GM12878 (cell line): ENCODE data around the gene KMT2E. TPM values are rescaled to one million over a fixed set of nuclear protein-coding genes. Genes with fewer than 3 reads are reported as not detected.

ENCODE experiments used
- ATAC-seq: fragments of 200-7000 bp; cut with Tn5 transposase; 3 replicates; pipeline ENCODE4 v1.9.1; 2020; ENCODE audit warnings: mild to moderate bottlenecking, moderate library complexity
- BruUV-seq: library from RNA; stranded (reverse); fragments of 400-500 nt; replicated peaks from 2 replicates; lab custom pipeline; 2021; lab: Mats Ljungman, UMichigan
- CTCF ChIA-PET: fragments of 300-600 bp; sonication (Branson Sonifier 250); formaldehyde crosslinking; extraction: SDS; loops from one replicate; lab custom pipeline; 2021; ENCODE audit warnings: inconsistent platforms; lab: Yijun Ruan, JAX
- POLR2A ChIA-PET: fragments of 350-600 bp; formaldehyde crosslinking; extraction: SDS; loops from one replicate; lab custom pipeline; 2021; ENCODE audit warnings: inconsistent platforms; lab: Charles Lee
- RAD21 ChIA-PET: fragments of 300-600 bp; sonication (Branson Sonifier 250); formaldehyde crosslinking; loops from one replicate; lab custom pipeline; 2023; ENCODE audit warnings: antibody characterized with exemption; ENCODE audit not compliant: unreplicated experiment; lab: Charles Lee
- SMC1A ChIA-PET: fragments of 300-600 bp; sonication (Branson Sonifier 250); formaldehyde crosslinking; loops from one replicate; lab custom pipeline; 2023; ENCODE audit not compliant: unreplicated experiment, uncharacterized antibody; lab: Charles Lee
- DNase-seq: peaks from one replicate; pipeline ENCODE4 v3.0.0-alpha.2; 2011; ENCODE audit warnings: low read depth, low spot score
- FAIRE-seq: peaks from 3 replicates; lab custom pipeline; 2011; peaks lifted over from hg19 to GRCh38; lab: Jason Lieb, UNC
- H2AFZ ChIP-seq: 2 replicates; pipeline ENCODE4 v1.6.0; 2011; ENCODE audit warnings: low read depth, low read length, control low read depth; ENCODE audit not compliant: control insufficient read depth
- H3K27ac ChIP-seq: 2 replicates; pipeline ENCODE4 v1.5.1; 2011; ENCODE audit warnings: control low read depth; ENCODE audit not compliant: control insufficient read depth, insufficient read depth
- H3K27me3 ChIP-seq, 2 experiments: replicated peaks in 1 of 2; 2 replicates each; pipeline versions ENCODE4 v1.6.0 to v1.6.1; 2011; ENCODE audit warnings: low read length in 1 of 2; ENCODE audit not compliant: control insufficient read depth in 2 of 2, insufficient read depth in 2 of 2
- H3K36me3 ChIP-seq, 2 experiments: 2 replicates each; pipeline ENCODE4 v1.5.1; 2011; ENCODE audit warnings: low read length in 1 of 2; ENCODE audit not compliant: control insufficient read depth in 2 of 2, insufficient read depth in 2 of 2
- H3K4me1 ChIP-seq: 2 replicates; pipeline ENCODE4 v1.6.1; 2011; ENCODE audit warnings: mild to moderate bottlenecking, low read length, moderate library complexity, mixed read lengths; ENCODE audit not compliant: control insufficient read depth, insufficient read depth
- H3K4me2 ChIP-seq: 2 replicates; pipeline ENCODE4 v1.6.0; 2011; ENCODE audit warnings: control low read depth; ENCODE audit not compliant: control insufficient read depth, insufficient read depth
- H3K4me3 ChIP-seq: fragments of 200-600 bp; sonication (generic); 2 replicates; pipeline ENCODE4 v1.5.1; 2016
- H3K79me2 ChIP-seq: 2 replicates; pipeline ENCODE4 v1.6.0; 2011; ENCODE audit warnings: low read length; ENCODE audit not compliant: control insufficient read depth, insufficient read depth
- H3K9ac ChIP-seq: 2 replicates; pipeline ENCODE4 v1.8.0; 2011; ENCODE audit warnings: low read length, control low read depth, mixed read lengths; ENCODE audit not compliant: control insufficient read depth, insufficient read depth
- H3K9me3 ChIP-seq: replicated peaks from 3 replicates; pipeline ENCODE4 v1.5.1; 2011; ENCODE audit warnings: mild to moderate bottlenecking, low read length; ENCODE audit not compliant: control insufficient read depth, insufficient read depth
- H4K20me1 ChIP-seq: 2 replicates; pipeline ENCODE4 v1.6.0; 2011; ENCODE audit not compliant: control insufficient read depth, insufficient read depth
- CBFB ChIP-seq: IDR thresholded peaks from 2 replicates; pipeline ENCODE4 v1.6.1; 2016; ENCODE audit warnings: antibody characterized with exemption, low read depth
- CREM ChIP-seq: IDR thresholded peaks from 2 replicates; pipeline ENCODE4 v1.6.1; 2014; ENCODE audit warnings: antibody characterized with exemption, low read depth
- HSF1 ChIP-seq: fragments of 150-350 bp; IDR thresholded peaks from 2 replicates; pipeline ENCODE4 v1.6.1; 2014; ENCODE audit warnings: mild to moderate bottlenecking, low read depth, low read length
- MYC ChIP-seq: IDR thresholded peaks from 2 replicates; pipeline ENCODE4 v1.6.1; 2011; ENCODE audit warnings: mild to moderate bottlenecking, low read length, moderate library complexity, inconsistent platforms; ENCODE audit not compliant: insufficient read depth, insufficient replicate concordance, insufficient read length, severe bottlenecking
- NFYB ChIP-seq: IDR thresholded peaks from 2 replicates; pipeline ENCODE4 v1.6.1; 2011; ENCODE audit warnings: low read depth, mild to moderate bottlenecking, low read length, improper control_type of control experiment, moderate library complexity; ENCODE audit not compliant: insufficient read depth
- PAX8 ChIP-seq: fragments of 450-650 bp; IDR thresholded peaks from 2 replicates; pipeline ENCODE4 v1.6.1; 2017; ENCODE audit warnings: mild to moderate bottlenecking, moderate library complexity
- RFX5 ChIP-seq: IDR thresholded peaks from 2 replicates; pipeline ENCODE4 v1.6.1; 2011; ENCODE audit warnings: low read depth, low read length, improper control_type of control experiment
- ZBTB40 ChIP-seq: fragments of 450-650 bp; IDR thresholded peaks from 2 replicates; pipeline ENCODE4 v1.6.1; 2016; ENCODE audit warnings: mild to moderate bottlenecking, moderate library complexity, borderline replicate concordance
- ZNF207 ChIP-seq: fragments of 450-650 bp; IDR thresholded peaks from 2 replicates; pipeline ENCODE4 v1.6.1; 2014; ENCODE audit warnings: antibody characterized with exemption, mild to moderate bottlenecking, borderline replicate concordance
- ZSCAN29 ChIP-seq: fragments of 450-650 bp; IDR thresholded peaks from 2 replicates; pipeline ENCODE4 v1.6.1; 2017; ENCODE audit warnings: mild to moderate bottlenecking, moderate library complexity
- in situ Hi-C: fragments of 300-500 bp; cut with MboI; formaldehyde crosslinking; loops from 9 replicates; pipeline ENCODE4 v1.14.3; 2018; ENCODE audit warnings: mixed read lengths
- intact Hi-C: fragments of 100-400 bp; cut with micrococcal nuclease; formaldehyde crosslinking; loops from one replicate; pipeline ENCODE4 v1.14.2; 2022; ENCODE audit not compliant: unreplicated experiment
- polyA plus RNA-seq, 11 experiments: library from polyadenylated mRNA; depleted of rRNA in 4 of 11; unstranded in 6 of 11; stranded (reverse) in 5 of 11; fragments of >200 nt; fragmentation: Nextera tagmentation in 4 of 11; fragmentation: Illumina TruSeq in 1 of 11; extraction: Ambion mirVana in 4 of 11; extraction: Trizol in 1 of 11; gene quantifications; 1 replicate in 1 of 11; 2 replicates in 10 of 11; pipeline versions ENCODE4 v1.2.1 to v1.2.3, GENCODE V29; 2011 to 2016; ENCODE audit warnings: inconsistent platforms in 2 of 11, missing spikeins in 2 of 11, low read depth in 1 of 11
- total RNA-seq, 4 experiments: library from RNA; depleted of rRNA in 3 of 4; stranded (reverse); fragments of >200 nt in 3 of 4; fragmentation: Illumina TruSeq in 1 of 4; extraction: Trizol in 1 of 4; gene quantifications; 2 replicates each; pipeline versions ENCODE4 v1.2.1 to v1.2.3, GENCODE V29; 2013 to 2021

Gene KMT2E
- total and polyA plus RNA-seq, 10 of the 15 experiments (the other 5 are each of a cell fraction or from before 2014, with no cell fraction given) = 13.2 to 68.1 (median 34.1) TPM

- no peak for FAIRE-seq
- H2AFZ ChIP-seq = no peak overlapping the region
- no peaks in the 10 kb centered on the region for H3K27me3 ChIP-seq
- CTCF ChIA-PET = interaction anchor here (0.6 to 2.8 kb wide), 5 partner anchors 158 to 419 kb away, joined by 3 to 14 read pairs (median 3); no protein-coding TSS in a partner anchor
- no peak overlapping the region for H3K9ac ChIP-seq
- no peaks in the 10 kb centered on the region for H3K9me3 ChIP-seq
- no TSS peak for BruUV-seq
- intact Hi-C loops (no loop called here), in situ Hi-C loops (no loop called here)
- POLR2A ChIA-PET = interaction anchor here (0.6 kb wide), 1 partner anchor 53 kb away, joined by 3 read pairs; no protein-coding TSS in a partner anchor
- RAD21 ChIA-PET = interaction anchor here (1.5 kb wide), 1 partner anchor 22 kb away, joined by 3 read pairs; no protein-coding TSS in a partner anchor
- no peak for DNase-seq
- no peak overlapping the region for H3K4me3 ChIP-seq
- H3K79me2 ChIP-seq = no peaks in the 10 kb centered on the region
- no peaks in the 10 kb centered on the region for H4K20me1 ChIP-seq
- H3K36me3 ChIP-seq = peaks cover 5 to 7% of the 10 kb centered on the region in 2 experiments; a peak in 3 of 4 replicates
- H3K4me2 ChIP-seq = no peak overlapping the region
- no peak for ATAC-seq
- SMC1A ChIA-PET = interaction anchor here (0.9 to 1.4 kb wide), 4 partner anchors 47 to 450 kb away, joined by 3 read pairs; no protein-coding TSS in a partner anchor
- no peaks in the 10 kb centered on the region for H3K4me1 ChIP-seq
- no peak overlapping the region for H3K27ac ChIP-seq
- TF ChIP-seq CREM (no peak), RFX5 (no peak), MYC (no peak), ZNF207 (no peak), ZBTB40 (no peak), NFYB (no peak), HSF1 (no peak), ZSCAN29 (no peak), PAX8 (no peak), CBFB (no peak)
- TF ChIP-seq, all 136 proteins: peak for 0
Measured at GRCh38 chr7:105139381-105139780, 125.4 kb downstream of the KMT2E start.
